HG03103 (cell line): ENCODE results near the gene NHP2.
A peak's percentile ranks its signal among the peaks of the same experiment; 100 is the strongest.
"Not testable (repeated sequence)": the region's sequence is repeated elsewhere in the genome, so short reads cannot be mapped to it uniquely, and the experiment has no call there.

Experiments used
- ATAC-seq: cut with Tn5 transposase; IDR thresholded peaks from one replicate; pipeline ENCODE4 v1.9.1; 2021; ENCODE audit warnings: low read depth; ENCODE audit not compliant: unreplicated experiment

The NHP2 gene

DNA sequence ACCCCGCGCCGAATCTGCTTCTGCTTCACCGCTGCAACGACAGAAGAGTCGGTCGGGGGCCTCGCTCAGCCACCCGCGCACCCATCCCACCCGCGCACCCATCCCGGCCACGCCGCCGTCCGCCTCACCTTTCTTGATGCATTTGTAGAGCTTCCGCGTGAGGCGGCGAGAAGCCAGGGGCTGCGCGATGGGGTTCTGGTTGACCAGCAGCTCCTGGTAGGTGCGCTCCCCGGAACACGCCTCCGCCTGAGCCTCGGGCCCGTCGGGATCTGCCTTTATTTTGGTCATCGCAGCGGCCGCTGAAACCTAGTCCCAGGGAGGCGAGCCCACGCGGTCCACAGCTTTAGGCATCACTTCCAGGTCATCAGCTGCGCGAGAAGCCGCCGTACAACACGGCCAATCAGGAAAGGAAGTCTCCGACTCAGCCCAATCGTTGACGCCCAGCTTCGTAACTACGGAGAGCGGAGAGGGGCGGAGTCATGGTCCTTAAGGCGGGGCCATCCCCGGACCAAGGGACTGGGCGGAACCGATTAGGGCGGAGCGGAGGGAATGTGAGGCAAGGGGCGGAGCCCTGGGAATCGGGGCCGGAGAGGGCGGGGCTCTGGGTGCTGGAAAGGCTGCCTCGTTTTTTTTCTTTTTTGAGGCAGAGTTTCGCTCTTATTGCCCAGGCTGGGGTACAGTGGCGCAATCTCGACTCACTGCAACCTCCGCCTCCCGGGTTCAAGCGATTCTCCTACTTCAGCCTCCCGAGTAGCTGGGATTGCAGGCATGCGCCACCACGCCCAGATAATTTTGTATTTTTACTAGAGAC, at the start of gene NHP2:
TSS of gene NHP2 (minus strand) at position 356 of the 811 bp plus-strand sequence. CDS start at position 288, 68 bp downstream.
- peak; percentile 97 for ATAC-seq

DNA sequence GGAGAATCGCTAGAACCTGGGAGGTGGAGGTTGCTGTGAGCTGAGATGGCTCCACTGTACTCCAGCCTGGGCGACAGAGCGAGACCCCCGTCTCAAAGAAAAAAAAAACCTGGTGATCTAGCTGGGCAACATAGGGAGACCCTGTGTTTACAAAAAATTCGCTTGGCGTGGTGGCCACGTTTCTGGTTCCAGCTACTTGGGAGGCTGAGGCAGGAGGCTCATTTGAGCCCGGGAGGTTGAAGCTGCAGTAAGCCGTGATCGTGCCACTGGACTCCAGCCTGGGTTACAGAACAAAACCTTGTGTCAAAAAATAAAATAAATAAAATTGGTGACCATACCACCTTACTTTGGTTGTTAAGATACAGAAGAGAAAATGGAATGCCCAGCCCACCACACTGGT, 48.9 kb upstream of the NHP2 start:
- no peak for ATAC-seq

DNA sequence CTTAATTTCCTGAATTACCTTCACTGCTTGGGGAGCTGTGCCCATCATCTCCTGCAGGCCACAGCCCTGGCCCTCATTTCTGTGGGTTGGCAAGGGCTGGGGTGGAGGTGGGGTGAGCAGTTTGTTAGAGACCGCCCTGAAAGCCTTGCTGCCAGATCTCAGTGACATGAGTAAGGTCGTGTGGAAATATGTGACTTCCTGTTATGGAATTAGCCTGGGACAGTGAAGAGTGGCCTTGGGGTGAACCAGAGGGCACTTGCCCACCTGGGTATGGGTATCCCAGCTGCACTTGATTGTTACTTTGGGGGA, 48.2 kb upstream of the NHP2 start:
- ATAC-seq, result no peak

DNA sequence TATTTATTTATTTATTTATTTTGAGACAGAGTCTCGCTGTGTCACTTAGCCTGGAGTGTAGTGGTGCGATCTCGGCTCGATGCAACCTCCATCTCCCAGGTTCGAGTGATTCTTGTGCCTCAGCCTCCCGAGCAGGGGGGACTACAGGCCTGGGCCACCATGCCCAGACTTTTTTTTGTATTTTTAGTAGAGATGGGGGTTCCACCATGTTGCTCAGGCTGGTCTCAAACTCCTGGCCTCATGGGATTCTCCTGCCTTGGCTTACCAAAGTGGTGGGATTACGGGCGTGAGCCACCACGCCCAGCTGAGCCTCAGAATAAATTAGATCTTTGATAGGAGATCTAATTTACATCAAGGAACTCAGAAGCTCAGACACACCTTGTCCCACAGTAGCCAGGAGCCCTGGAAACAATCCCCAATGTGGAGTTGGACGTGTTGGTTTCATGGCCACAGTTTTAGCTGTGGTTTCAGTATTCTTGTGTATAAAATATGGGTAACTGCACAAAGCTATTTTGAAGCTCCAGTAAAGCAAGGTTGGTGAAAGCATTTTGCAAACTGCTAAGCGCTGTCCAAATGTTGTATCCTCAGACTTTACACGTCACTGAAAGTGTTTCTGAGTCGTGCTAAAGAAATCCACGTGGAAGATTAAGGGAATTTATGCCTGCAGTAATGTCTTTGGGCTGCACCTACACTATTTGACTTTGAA, 47.7 kb upstream of the NHP2 start:
- ATAC-seq, result no peak

- no peak for ATAC-seq
Observed at GRCh38 chr5:178199581-178200434, 46.1 kb upstream of the NHP2 start.

DNA sequence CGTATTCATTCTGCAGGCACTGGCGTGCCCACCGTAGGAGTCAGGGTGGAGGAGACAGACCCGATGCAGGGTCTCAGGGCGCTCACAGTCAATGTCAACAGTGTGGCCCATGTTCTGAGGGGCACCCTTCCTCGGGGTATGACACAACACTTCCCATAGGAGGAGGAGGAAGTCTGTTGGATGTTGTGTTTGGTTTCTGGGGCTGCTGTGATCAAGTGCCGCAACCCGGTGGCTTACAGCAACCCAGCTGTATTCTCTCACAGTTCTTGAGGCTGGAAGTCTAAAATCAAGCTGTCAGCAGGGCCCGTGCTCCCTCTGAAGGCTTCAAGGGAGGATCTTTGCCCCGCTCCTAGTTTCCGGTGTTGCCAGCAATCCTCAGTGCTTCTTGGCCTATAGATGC, 45.0 kb upstream of the NHP2 start:
- no peak for ATAC-seq

DNA sequence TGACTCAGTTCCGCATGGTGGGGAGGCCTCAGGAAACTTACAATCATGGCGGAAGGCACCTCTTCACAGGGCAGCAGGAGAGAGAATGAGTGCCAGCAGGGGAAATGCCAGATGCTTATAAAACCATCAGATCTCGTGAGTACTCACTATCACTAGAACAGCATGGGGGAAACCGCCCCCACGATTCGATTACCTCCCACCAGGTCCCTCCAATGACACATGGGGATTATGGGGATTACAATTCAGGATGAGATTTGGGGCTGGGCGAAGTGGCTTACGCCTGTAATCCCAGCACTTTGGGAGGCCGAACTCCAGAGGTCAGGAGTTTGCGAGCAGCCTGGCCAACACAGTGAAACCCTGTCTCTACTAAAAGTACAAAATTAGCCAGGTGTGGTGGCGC, 44.5 kb upstream of the NHP2 start:
- ATAC-seq, result not testable (repeated sequence)

- no peak for ATAC-seq
Observed at GRCh38 chr5:178196986-178197385, 43.3 kb upstream of the NHP2 start.

GRCh38 chr5:178196281-178196812, 42.7 kb upstream of the NHP2 start:
- ATAC-seq, result no peak

DNA sequence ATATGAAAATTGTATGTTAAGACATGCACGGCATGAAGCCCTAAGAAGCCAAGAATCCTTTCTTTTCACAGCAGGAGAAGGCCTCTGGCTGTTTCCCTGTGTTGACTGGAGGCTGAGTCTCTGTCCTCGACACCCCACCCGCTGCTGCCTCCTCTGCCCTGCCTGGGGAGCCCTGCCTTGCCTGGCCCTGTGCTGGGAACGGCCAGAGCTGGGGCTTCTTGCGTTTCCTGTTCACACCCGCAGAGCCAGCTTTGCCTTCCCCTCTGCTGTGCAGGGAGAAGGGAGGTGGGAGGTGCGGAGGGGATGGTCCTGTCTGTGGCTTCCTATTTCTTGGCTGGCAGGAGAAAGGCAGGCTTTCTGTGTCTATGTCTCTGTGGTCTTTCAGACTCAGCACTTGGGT, 40.3 kb upstream of the NHP2 start:
- no peak for ATAC-seq

DNA sequence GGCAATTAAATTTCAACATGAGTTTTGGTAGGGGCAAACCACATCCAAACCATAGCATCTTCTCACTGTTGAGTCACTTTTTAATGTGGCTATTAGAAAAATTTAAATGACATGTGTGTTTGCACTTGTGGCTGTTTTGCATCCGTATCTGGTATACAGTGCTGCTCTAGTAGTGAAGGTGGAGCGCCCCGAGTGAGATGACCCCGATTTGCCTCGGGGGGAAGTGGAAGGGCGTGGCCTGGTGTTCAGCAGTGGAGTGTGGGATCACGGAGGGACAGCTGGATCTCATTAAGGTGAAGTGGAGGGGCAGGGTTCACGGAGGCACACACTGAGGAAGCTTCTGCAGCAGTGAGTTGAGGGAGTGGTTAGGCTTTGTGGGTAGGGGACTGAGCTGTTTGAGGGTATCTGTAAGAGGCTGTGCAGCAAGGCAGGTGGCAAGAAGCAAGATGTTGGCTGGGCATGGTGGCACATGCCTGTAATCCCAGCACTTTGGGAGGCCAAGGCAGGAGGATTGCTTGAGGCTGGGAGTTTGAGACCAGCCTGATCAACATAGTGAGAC, 39.6 kb upstream of the NHP2 start:
- ATAC-seq, result no peak

- ATAC-seq, result no peak
Observed at GRCh38 chr5:178192787-178193186, 39.1 kb upstream of the NHP2 start.

- ATAC-seq, result no peak
Observed at GRCh38 chr5:178192244-178192643, 38.6 kb upstream of the NHP2 start.

DNA sequence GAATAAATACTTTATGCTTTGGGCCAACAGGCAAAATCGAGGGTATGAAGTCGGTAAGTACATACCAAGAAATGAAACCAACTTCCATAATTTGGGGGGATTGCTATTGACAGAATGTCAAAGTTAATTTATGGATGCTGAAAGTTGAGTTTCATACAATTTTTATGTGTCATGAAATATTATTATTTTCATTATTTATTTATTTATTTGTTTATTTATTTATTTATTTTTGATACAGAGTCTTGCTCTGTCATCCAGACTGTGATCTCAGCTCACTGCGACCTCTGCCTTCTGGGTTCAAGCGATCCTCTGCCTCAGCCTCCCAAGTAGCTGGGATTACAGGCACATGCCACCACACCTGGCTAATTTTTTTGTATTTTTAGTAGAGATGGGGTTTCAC, 38.0 kb upstream of the NHP2 start:
- no peak for ATAC-seq

- ATAC-seq, result no peak
Observed at GRCh38 chr5:178189433-178189832, 35.7 kb upstream of the NHP2 start.

GRCh38 chr5:178187014-178187413, 33.3 kb upstream of the NHP2 start, which contains the start of gene GMCL2:
Gene GMCL2, minus strand, starts transcription at chr5:178187371. Its CDS starts 72 bp downstream, at chr5:178187299.
- ATAC-seq, result no peak

- no peak for ATAC-seq
Observed at GRCh38 chr5:178186427-178186826, 32.7 kb upstream of the NHP2 start.

DNA sequence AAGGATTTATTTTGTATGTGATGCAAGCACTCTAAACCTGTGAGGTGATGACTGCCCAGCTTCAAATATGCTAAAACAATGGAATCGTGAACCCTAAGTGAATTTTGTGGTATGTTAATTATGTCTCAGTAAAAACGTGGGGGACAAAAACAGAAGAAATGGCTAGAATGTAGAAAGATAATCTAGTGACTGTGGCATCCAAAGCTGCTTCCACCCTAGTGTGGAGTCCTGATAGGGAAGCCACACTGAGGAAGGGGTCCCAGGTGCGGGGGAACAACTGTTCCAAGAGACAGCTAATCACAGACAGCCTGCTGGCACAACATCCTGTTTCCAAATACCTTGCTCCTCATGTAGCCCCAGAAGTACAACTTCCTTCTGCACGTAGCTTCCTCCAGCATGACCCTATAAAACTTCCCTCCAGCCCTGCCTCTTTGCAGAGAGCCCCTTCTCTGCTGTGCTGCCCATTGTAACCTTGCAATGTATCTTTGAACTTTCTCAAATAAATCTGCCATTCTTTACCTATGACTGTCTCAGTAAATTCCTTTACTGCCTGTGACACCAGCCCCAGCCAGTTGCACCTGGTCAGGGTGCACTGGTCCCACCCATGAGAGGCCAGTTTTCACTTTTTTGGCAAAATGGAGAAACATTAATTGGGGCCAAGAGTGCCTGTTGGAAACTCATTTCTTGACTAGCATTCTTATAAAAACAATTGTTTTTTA, 28.6 kb upstream of the NHP2 start:
- ATAC-seq, result no peak

DNA sequence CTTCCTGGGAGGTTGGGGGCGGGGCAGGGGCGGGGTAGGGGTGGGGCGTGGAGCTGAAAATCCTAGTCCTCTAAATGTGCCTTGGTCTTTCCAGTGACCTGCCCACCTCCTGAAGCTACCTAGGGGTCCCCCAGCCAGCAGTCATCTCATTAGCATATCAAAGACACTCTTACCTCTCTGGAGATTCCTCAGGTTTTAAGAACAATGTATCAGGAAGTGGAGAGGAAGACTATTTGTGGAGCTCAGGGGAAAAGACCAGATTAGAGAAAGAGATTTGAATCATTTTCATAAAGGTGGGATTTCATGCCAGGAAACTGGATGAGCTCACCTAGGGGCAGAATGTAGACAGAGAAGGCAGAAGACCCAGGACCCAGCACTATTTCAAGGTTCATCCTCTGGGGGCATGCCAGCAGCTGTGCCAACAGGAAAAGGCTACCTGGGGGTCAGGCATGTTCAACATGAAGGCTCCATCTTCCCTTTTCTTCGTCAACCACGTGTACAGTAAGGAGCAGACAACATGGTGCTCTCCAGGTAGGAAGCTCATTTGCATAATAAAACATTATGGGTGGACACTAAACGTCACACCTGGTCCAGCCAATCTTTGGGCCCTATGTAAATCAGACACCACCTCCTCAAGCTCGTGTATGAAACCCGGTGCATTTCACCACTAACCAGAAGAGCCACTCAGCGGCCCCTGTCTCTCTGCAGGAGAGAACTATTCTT, 26.6 kb upstream of the NHP2 start:
- ATAC-seq, result no peak
